HepG2 (cell line): Measurements from ENCODE around the gene HYAL1. TPM values are rescaled to one million over a fixed set of nuclear protein-coding genes. Genes with fewer than 3 reads are reported as not detected.

Experiments used
- ELF1 ChIP-seq: sonication (generic); formaldehyde crosslinking; IDR thresholded peaks from 2 replicates; pipeline ENCODE4 v1.4.0; 2020; ENCODE audit warnings: missing genetic modification reagents
- GTF3A ChIP-seq: sonication (generic); formaldehyde crosslinking; conservative IDR thresholded peaks from 2 replicates; pipeline ENCODE4 v1.4.0; 2020; ENCODE audit warnings: mild to moderate bottlenecking, missing genetic modification reagents
- HDAC2 ChIP-seq: sonication (generic); formaldehyde crosslinking; IDR thresholded peaks from 2 replicates; pipeline ENCODE4 v1.4.0; 2020; ENCODE audit warnings: missing genetic modification reagents
- HNRNPL ChIP-seq: fragments of 200-400 bp; formaldehyde crosslinking; IDR thresholded peaks from 2 replicates; pipeline ENCODE4 v1.6.1; 2017; ENCODE audit warnings: mild to moderate bottlenecking, low read depth, low read length
- RBM22 ChIP-seq: fragments of 200-400 bp; formaldehyde crosslinking; optimal IDR thresholded peaks from 2 replicates; pipeline ENCODE3; 2017; ENCODE audit warnings: mild to moderate bottlenecking, low read length, moderate library complexity
- SATB2 ChIP-seq: sonication (generic); formaldehyde crosslinking; IDR thresholded peaks from 2 replicates; pipeline ENCODE4 v1.5.0; 2020; ENCODE audit warnings: missing genetic modification reagents
- SMAD1 ChIP-seq: sonication (generic); formaldehyde crosslinking; IDR thresholded peaks from 2 replicates; pipeline ENCODE4 v1.4.0; 2020; ENCODE audit warnings: missing genetic modification reagents, low read depth, mild to moderate bottlenecking, borderline replicate concordance
- SMYD3 ChIP-seq: sonication (generic); formaldehyde crosslinking; IDR thresholded peaks from 2 replicates; pipeline ENCODE4 v1.8.1; 2023; ENCODE audit warnings: mild to moderate bottlenecking, missing genetic modification reagents
- STAT6 ChIP-seq: sonication (generic); formaldehyde crosslinking; IDR thresholded peaks from 2 replicates; pipeline ENCODE4 v1.4.0; 2020; ENCODE audit warnings: missing genetic modification reagents, mild to moderate bottlenecking, borderline replicate concordance
- TCF7 ChIP-seq: sonication (generic); IDR thresholded peaks from 2 replicates; pipeline ENCODE4 v1.6.1; 2016; ENCODE audit warnings: antibody characterized with exemption, low read depth
- TEF ChIP-seq: sonication (generic); formaldehyde crosslinking; IDR thresholded peaks from 2 replicates; pipeline ENCODE4 v1.5.0; 2020; ENCODE audit warnings: missing genetic modification reagents
- THAP11 ChIP-seq: IDR thresholded peaks from 2 replicates; pipeline ENCODE4 v1.6.1; 2016; ENCODE audit warnings: missing biosample characterization, missing genetic modification reagents
- THRA ChIP-seq: sonication (generic); formaldehyde crosslinking; IDR thresholded peaks from 2 replicates; pipeline ENCODE4 v1.4.0; 2020; ENCODE audit warnings: missing genetic modification reagents, borderline replicate concordance
- USF2 ChIP-seq, 2 experiments: sonication (generic) in 1 of 2; formaldehyde crosslinking in 1 of 2; IDR thresholded peaks; 2 replicates each; pipeline versions ENCODE4 v1.5.1 to v1.6.1; 2011 to 2020; ENCODE audit warnings: borderline replicate concordance in 1 of 2, low read depth in 1 of 2, low read length in 1 of 2, mild to moderate bottlenecking in 1 of 2, missing genetic modification reagents in 1 of 2, moderate library complexity in 1 of 2
- ZFP1 ChIP-seq: IDR thresholded peaks from 2 replicates; pipeline ENCODE4 v1.6.1; 2016
- ZFP36L1 ChIP-seq: sonication (generic); formaldehyde crosslinking; IDR thresholded peaks from 2 replicates; pipeline ENCODE4 v1.8.0; 2022; ENCODE audit warnings: mild to moderate bottlenecking, missing genetic modification reagents, moderate library complexity
- ZNF446 ChIP-seq: sonication (generic); formaldehyde crosslinking; IDR thresholded peaks from 2 replicates; pipeline ENCODE4 v1.5.0; 2020; ENCODE audit warnings: mild to moderate bottlenecking, missing genetic modification reagents
- ZNF780A ChIP-seq: sonication (generic); formaldehyde crosslinking; IDR thresholded peaks from 2 replicates; pipeline ENCODE4 v1.8.0; 2022; ENCODE audit warnings: mild to moderate bottlenecking, missing genetic modification reagents, moderate library complexity
- polyA plus RNA-seq, 8 experiments: library from polyadenylated mRNA; depleted of rRNA in 3 of 8; stranded (reverse) in 7 of 8; unstranded in 1 of 8; fragments of >200 nt; fragmentation: Illumina TruSeq in 4 of 8; extraction: Trizol in 4 of 8; gene quantifications; 2 replicates each; pipeline versions ENCODE4 v1.2.1 to v1.2.3, GENCODE V29; 2011 to 2016; ENCODE audit warnings: low read depth in 4 of 8, missing spikeins in 1 of 8, mixed read lengths in 1 of 8; ENCODE audit not compliant: insufficient read depth in 1 of 8
- total RNA-seq, 5 experiments: library from RNA; depleted of rRNA; stranded (reverse); fragments of >200 nt; fragmentation: Illumina TruSeq; extraction: Trizol; gene quantifications; 2 replicates each; pipeline ENCODE4 v1.2.3, GENCODE V29; 2016; ENCODE audit warnings: low read depth in 1 of 5

Gene HYAL1
- total and polyA plus RNA-seq, 2 of the 13 experiments (the other 11 are each of a cell fraction or from before 2014, with no cell fraction given): 76.5 to 193 TPM

- TF ChIP-seq THAP11 (CRISPR knock-in tag) (peak; percentile 100), SMAD1 (CRISPR knock-in tag) (peak; percentile 99), SATB2 (CRISPR knock-in tag) (peak; percentile 95), STAT6 (CRISPR knock-in tag) (peak; percentile 86; the same call in 1 of the 2 replicates), HDAC2 (peak; percentile 67), THRA (CRISPR knock-in tag) (no peak; the same call in 1 of the 2 replicates), TEF (peak; percentile 68; the same call in 1 of the 2 replicates), SMYD3 (peak; percentile 97), GTF3A (no peak), ZFP1 (CRISPR knock-in tag) (no peak), RBM22 (no peak), ZNF780A (no peak), ZNF446 (CRISPR knock-in tag) (no peak), ZFP36L1 (CRISPR knock-in tag) (peak; percentile 88), TCF7 (no peak), USF2 (IDR thresholded peaks at IDR 0.05; ENCODE audit: low read depth, low read length) (no peak), USF2 (CRISPR knock-in tag; IDR thresholded peaks at IDR 0.05; ENCODE audit: borderline replicate concordance) (peak; percentile 35; the same call in 1 of the 2 replicates), HNRNPL (peak; percentile 85; the same call in 1 of the 2 replicates), ELF1 (CRISPR knock-in tag) (peak; percentile 99)
These were observed 47.4 kb upstream of the HYAL1 start, which contains the start of the genes CYB561D2 and NPRL2 (continued) for GRCh38 chr3:50350527-50351322.
